HCT116 (cell line): ENCODE measurements around the gene WBP1. TPM values are rescaled to one million over a fixed set of nuclear protein-coding genes. Genes with fewer than 3 reads are reported as not detected.

Experiments used
- ATAC-seq: fragments of 200-7000 bp; cut with Tn5 transposase; 2 replicates; pipeline ENCODE4 v1.9.1; 2020; ENCODE audit warnings: mild to moderate bottlenecking, moderate library complexity
- BruUV-seq: library from RNA; stranded (reverse); fragments of 400-500 nt; replicated peaks from 2 replicates; lab custom pipeline; 2021; lab: Mats Ljungman, UMichigan
- CTCF ChIA-PET: fragments of 300-600 bp; sonication (Branson Sonifier 250); formaldehyde crosslinking; loops from one replicate; lab custom pipeline; 2021; ENCODE audit warnings: antibody characterized with exemption; lab: Charles Lee
- POLR2A ChIA-PET: fragments of 300-600, 350-600 bp; sonication (Branson Sonifier 250); formaldehyde crosslinking; loops from one replicate; lab custom pipeline; 2021; ENCODE audit warnings: antibody characterized with exemption; lab: Charles Lee
- RAD21 ChIA-PET, 2 experiments: fragments of 300-600 bp; sonication (Branson Sonifier 250); formaldehyde crosslinking; loops; one replicate each; lab custom pipeline; 2023; ENCODE audit warnings: low total read pairs in 2 of 2; ENCODE audit not compliant: uncharacterized antibody in 2 of 2, unreplicated experiment in 2 of 2, low non-redundant PET in 1 of 2; lab: Charles Lee
- DNase-seq: peaks from one replicate; pipeline ENCODE4 v3.0.0-alpha.2; 2010; ENCODE audit warnings: low read depth, low spot score
- H2AFZ ChIP-seq: fragments of 200-600 bp; shearing (Covaris generic), sonication (generic); 2 replicates; pipeline ENCODE4 v1.6.1; 2017; ENCODE audit warnings: low read depth, mixed run types, mixed read lengths, antibody characterized with exemption, low read length; ENCODE audit not compliant: poor library complexity, severe bottlenecking
- H3K27ac ChIP-seq: 2 replicates; pipeline ENCODE4 v1.5.1; 2012; ENCODE audit warnings: low read depth, low read length
- H3K27me3 ChIP-seq: fragments of 200-600 bp; sonication (generic); 2 replicates; pipeline ENCODE4 v1.6.1; 2016; ENCODE audit warnings: mixed run types, low read length, mixed read lengths; ENCODE audit not compliant: insufficient read depth
- H3K36me3 ChIP-seq, 2 experiments: fragments of 200-500 bp in 1 of 2; fragments of 200-600 bp in 1 of 2; sonication (Bioruptor generic) in 1 of 2; sonication (generic) in 1 of 2; 2 replicates each; pipeline versions ENCODE4 v1.5.1 to v1.6.1; 2014 to 2016; ENCODE audit warnings: low read length in 2 of 2, inconsistent platforms in 1 of 2, mixed read lengths in 1 of 2, mixed run types in 1 of 2; ENCODE audit not compliant: insufficient read depth in 2 of 2, control insufficient read depth in 1 of 2
- H3K4me1 ChIP-seq, 2 experiments: fragments of 200-600 bp in 1 of 2; sonication (generic) in 1 of 2; 2 replicates each; pipeline versions ENCODE4 v1.5.1 to v1.6.1; 2012 to 2017; ENCODE audit warnings: low read length in 2 of 2, inconsistent platforms in 1 of 2, mild to moderate bottlenecking in 1 of 2, mixed read lengths in 1 of 2, mixed run types in 1 of 2, moderate library complexity in 1 of 2; ENCODE audit not compliant: insufficient read depth in 2 of 2, control insufficient read depth in 1 of 2
- H3K4me2 ChIP-seq: fragments of 200-600 bp; sonication (generic); 2 replicates; pipeline ENCODE4 v1.6.1; 2017; ENCODE audit warnings: mixed run types, low read length, mixed read lengths
- H3K4me3 ChIP-seq, 2 experiments: fragments of 200-600 bp in 1 of 2; sonication (generic) in 1 of 2; replicated peaks in 1 of 2; 2 replicates each; pipeline ENCODE4 v1.5.1; 2011 to 2016; ENCODE audit warnings: low read length in 2 of 2, control low read depth in 1 of 2, low read depth in 1 of 2, mild to moderate bottlenecking in 1 of 2, mixed read lengths in 1 of 2, mixed run types in 1 of 2
- H3K79me2 ChIP-seq: fragments of 200-600 bp; sonication (generic); 2 replicates; pipeline ENCODE4 v1.6.1; 2017; ENCODE audit warnings: mild to moderate bottlenecking, mixed run types, low read length, moderate library complexity, mixed read lengths; ENCODE audit not compliant: insufficient read depth
- H3K9ac ChIP-seq: fragments of 200-600 bp; sonication (generic); 2 replicates; pipeline ENCODE4 v1.6.1; 2016; ENCODE audit warnings: low read length, mixed read lengths
- H3K9me2 ChIP-seq: fragments of 200-600 bp; sonication (generic), shearing (Covaris generic); 2 replicates; pipeline ENCODE4 v1.6.1; 2017; ENCODE audit warnings: mixed run types, mild to moderate bottlenecking, moderate library complexity; ENCODE audit not compliant: insufficient read depth
- H3K9me3 ChIP-seq, 2 experiments: fragments of 200-500 bp in 1 of 2; fragments of 200-600 bp in 1 of 2; sonication (Bioruptor generic) in 1 of 2; sonication (generic) in 1 of 2; 2 replicates each; pipeline ENCODE4 v1.6.1; 2014 to 2017; ENCODE audit warnings: low read length in 2 of 2, mixed read lengths in 2 of 2, inconsistent platforms in 1 of 2, low read depth in 1 of 2, mild to moderate bottlenecking in 1 of 2, mixed run types in 1 of 2, moderate library complexity in 1 of 2; ENCODE audit not compliant: control insufficient read depth in 1 of 2, insufficient read depth in 1 of 2
- H4K20me1 ChIP-seq: fragments of 200-600 bp; sonication (generic), shearing (Covaris generic); 2 replicates; pipeline ENCODE4 v1.6.1; 2017; ENCODE audit warnings: mixed run types, mild to moderate bottlenecking, moderate library complexity; ENCODE audit not compliant: insufficient read depth
- ATF3 ChIP-seq: IDR thresholded peaks from 2 replicates; pipeline ENCODE4 v1.6.1; 2012
- CBX3 ChIP-seq: IDR thresholded peaks from 2 replicates; pipeline ENCODE4 v1.6.1; 2012; ENCODE audit warnings: low read depth
- CEBPB ChIP-seq: IDR thresholded peaks from 2 replicates; pipeline ENCODE4 v1.6.1; 2012; ENCODE audit warnings: low read depth
- EGR1 ChIP-seq: IDR thresholded peaks from 2 replicates; pipeline ENCODE4 v1.6.1; 2012; ENCODE audit warnings: low read depth
- ELF1 ChIP-seq: IDR thresholded peaks from 2 replicates; pipeline ENCODE4 v1.6.1; 2012; ENCODE audit warnings: low read depth, borderline replicate concordance
- EZH2 ChIP-seq: fragments of 200-600 bp; sonication (generic); IDR thresholded peaks from 2 replicates; pipeline ENCODE4 v1.6.1; 2017; ENCODE audit warnings: antibody characterized with exemption, mixed run types
- EZH2phosphoT487 ChIP-seq: fragments of 200-600 bp; IDR thresholded peaks from 2 replicates; pipeline ENCODE4 v1.6.1; 2018; ENCODE audit warnings: antibody characterized with exemption, borderline replicate concordance
- FOSL1 ChIP-seq: IDR thresholded peaks from 2 replicates; pipeline ENCODE4 v1.6.1; 2012; ENCODE audit warnings: low read depth
- MAX ChIP-seq: IDR thresholded peaks from 2 replicates; pipeline ENCODE4 v1.6.1; 2012
- POLR2A ChIP-seq: IDR thresholded peaks from 2 replicates; pipeline ENCODE4 v1.7.0; 2011; ENCODE audit warnings: borderline replicate concordance; ENCODE audit not compliant: insufficient read depth, insufficient read length; ENCODE audit errors: extremely low read depth
- POLR2AphosphoS5 ChIP-seq: IDR thresholded peaks from 2 replicates; pipeline ENCODE4 v1.6.1; 2011; ENCODE audit warnings: mild to moderate bottlenecking, low read depth, low read length, moderate library complexity
- RAD21 ChIP-seq: IDR thresholded peaks from 2 replicates; pipeline ENCODE4 v1.6.1; 2012; ENCODE audit warnings: low read depth, mild to moderate bottlenecking
- SIN3A ChIP-seq: IDR thresholded peaks from 2 replicates; pipeline ENCODE4 v1.6.1; 2012; ENCODE audit warnings: low read depth
- SP1 ChIP-seq: IDR thresholded peaks from 2 replicates; pipeline ENCODE4 v1.6.1; 2012; ENCODE audit warnings: low read depth
- SRF ChIP-seq: IDR thresholded peaks from 2 replicates; pipeline ENCODE4 v1.6.1; 2012; ENCODE audit warnings: low read depth
- YY1 ChIP-seq: IDR thresholded peaks from 2 replicates; pipeline ENCODE4 v1.6.1; 2011; ENCODE audit warnings: low read length, low read depth, moderate library complexity, mild to moderate bottlenecking; ENCODE audit not compliant: insufficient replicate concordance; ENCODE audit errors: extremely low read depth
- ZFX ChIP-seq: fragments of 450-650 bp; IDR thresholded peaks from 2 replicates; pipeline ENCODE4 v1.6.1; 2017
- ZNF274 ChIP-seq: fragments of 200-500 bp; sonication (Bioruptor generic); IDR thresholded peaks from 2 replicates; pipeline ENCODE4 v1.6.1; 2014; ENCODE audit warnings: mild to moderate bottlenecking, low read depth, low read length, inconsistent platforms
- intact Hi-C: fragments of 100-400 bp; cut with micrococcal nuclease; formaldehyde crosslinking; loops from 2 replicates; pipeline ENCODE4 v1.10.0; 2022
- total RNA-seq: library from RNA; stranded (reverse); gene quantifications from one replicate; pipeline ENCODE4 v1.2.1, GENCODE V29; 2021; ENCODE audit not compliant: unreplicated experiment
- TF ChIP-seq, protein P1 (sequence below), 3 experiments: fragments of 200-600 bp in 1 of 3; sonication (generic) in 1 of 3; IDR thresholded peaks in 2 of 3; conservative IDR thresholded peaks in 1 of 3; 2 replicates each; pipeline ENCODE4 v1.5.1; 2012 to 2017; ENCODE audit warnings: low read depth in 2 of 3, low read length in 2 of 3, antibody characterized with exemption in 1 of 3, borderline replicate concordance in 1 of 3, control low read depth in 1 of 3, mild to moderate bottlenecking in 1 of 3, mixed read lengths in 1 of 3, mixed run types in 1 of 3, moderate library complexity in 1 of 3; ENCODE audit not compliant: insufficient read depth in 1 of 3
- TF ChIP-seq, protein P2 (sequence below): IDR thresholded peaks from 2 replicates; pipeline ENCODE4 v1.6.1; 2011; ENCODE audit warnings: mild to moderate bottlenecking, low read length, moderate library complexity; ENCODE audit not compliant: insufficient replicate concordance; ENCODE audit errors: extremely low read depth

WBP1 gene
- total RNA-seq, 1 experiment from 2014 or later = 64.7 TPM

GRCh38 chr2:74496997-74497776, 38.9 kb downstream of the WBP1 start:
- Histone ChIP-seq H3K27me3 (no peaks in the 10 kb centered on the region), H3K79me2 (no peaks in the 10 kb centered on the region), H4K20me1 (no peaks in the 10 kb centered on the region), H2AFZ (no peak overlapping the region), H3K4me1 (peaks cover 8 to 16% of the 10 kb centered on the region in 2 experiments; a peak in 3 of 4 replicates), H3K9ac (no peak overlapping the region), H3K4me2 (no peak overlapping the region), H3K4me3 (no peak overlapping the region), H3K9me3 (no peaks in the 10 kb centered on the region), H3K36me3 (peaks cover 2% of the 10 kb centered on the region in 2 experiments; a peak in 1 of 4 replicates), H3K9me2 (no peaks in the 10 kb centered on the region), H3K27ac (no peak overlapping the region)
- RAD21 ChIA-PET = no interaction called here
- intact Hi-C loops = no loop called here
- POLR2A ChIA-PET = no interaction called here
- DNase-seq (no peak), ATAC-seq (no peak)
- BruUV-seq = no TSS peak
- CTCF ChIA-PET = no interaction called here
- TF ChIP-seq SP1 (no peak), ZNF274 (no peak), FOSL1 (no peak), YY1 (no peak), ELF1 (no peak), SRF (no peak), EZH2 (no peak), EZH2phosphoT487 (no peak), CEBPB (no peak), EGR1 (no peak), SIN3A (no peak), POLR2A (no peak), ZFX (no peak), RAD21 (no peak), ATF3 (no peak), POLR2AphosphoS5 (no peak; the same call in 1 of the 2 replicates), MAX (no peak), CBX3 (no peak)
- TF ChIP-seq, protein P1, sequence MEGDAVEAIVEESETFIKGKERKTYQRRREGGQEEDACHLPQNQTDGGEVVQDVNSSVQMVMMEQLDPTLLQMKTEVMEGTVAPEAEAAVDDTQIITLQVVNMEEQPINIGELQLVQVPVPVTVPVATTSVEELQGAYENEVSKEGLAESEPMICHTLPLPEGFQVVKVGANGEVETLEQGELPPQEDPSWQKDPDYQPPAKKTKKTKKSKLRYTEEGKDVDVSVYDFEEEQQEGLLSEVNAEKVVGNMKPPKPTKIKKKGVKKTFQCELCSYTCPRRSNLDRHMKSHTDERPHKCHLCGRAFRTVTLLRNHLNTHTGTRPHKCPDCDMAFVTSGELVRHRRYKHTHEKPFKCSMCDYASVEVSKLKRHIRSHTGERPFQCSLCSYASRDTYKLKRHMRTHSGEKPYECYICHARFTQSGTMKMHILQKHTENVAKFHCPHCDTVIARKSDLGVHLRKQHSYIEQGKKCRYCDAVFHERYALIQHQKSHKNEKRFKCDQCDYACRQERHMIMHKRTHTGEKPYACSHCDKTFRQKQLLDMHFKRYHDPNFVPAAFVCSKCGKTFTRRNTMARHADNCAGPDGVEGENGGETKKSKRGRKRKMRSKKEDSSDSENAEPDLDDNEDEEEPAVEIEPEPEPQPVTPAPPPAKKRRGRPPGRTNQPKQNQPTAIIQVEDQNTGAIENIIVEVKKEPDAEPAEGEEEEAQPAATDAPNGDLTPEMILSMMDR (IDR thresholded peaks at IDR 0.05 in 2 of 3, conservative IDR thresholded peaks at IDR 0.05 in 1 of 3; ENCODE audit: borderline replicate concordance in 1 of 3, insufficient read depth in 1 of 3, low read depth in 2 of 3, low read length in 2 of 3) = no peak
- TF ChIP-seq, protein P2, sequence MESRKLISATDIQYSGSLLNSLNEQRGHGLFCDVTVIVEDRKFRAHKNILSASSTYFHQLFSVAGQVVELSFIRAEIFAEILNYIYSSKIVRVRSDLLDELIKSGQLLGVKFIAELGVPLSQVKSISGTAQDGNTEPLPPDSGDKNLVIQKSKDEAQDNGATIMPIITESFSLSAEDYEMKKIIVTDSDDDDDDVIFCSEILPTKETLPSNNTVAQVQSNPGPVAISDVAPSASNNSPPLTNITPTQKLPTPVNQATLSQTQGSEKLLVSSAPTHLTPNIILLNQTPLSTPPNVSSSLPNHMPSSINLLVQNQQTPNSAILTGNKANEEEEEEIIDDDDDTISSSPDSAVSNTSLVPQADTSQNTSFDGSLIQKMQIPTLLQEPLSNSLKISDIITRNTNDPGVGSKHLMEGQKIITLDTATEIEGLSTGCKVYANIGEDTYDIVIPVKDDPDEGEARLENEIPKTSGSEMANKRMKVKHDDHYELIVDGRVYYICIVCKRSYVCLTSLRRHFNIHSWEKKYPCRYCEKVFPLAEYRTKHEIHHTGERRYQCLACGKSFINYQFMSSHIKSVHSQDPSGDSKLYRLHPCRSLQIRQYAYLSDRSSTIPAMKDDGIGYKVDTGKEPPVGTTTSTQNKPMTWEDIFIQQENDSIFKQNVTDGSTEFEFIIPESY = no peak
